HG02642 (cell line): ENCODE measurements around the gene ELOVL5.
A peak's percentile ranks its signal among the peaks of the same experiment; 100 is the strongest.
"Not testable (repeated sequence)": the region's sequence is repeated elsewhere in the genome, so short reads cannot be mapped to it uniquely, and the experiment has no call there.

Experiments
- ATAC-seq: cut with Tn5 transposase; IDR thresholded peaks from one replicate; pipeline ENCODE4 v1.9.1; 2021; ENCODE audit warnings: mild to moderate bottlenecking; ENCODE audit not compliant: unreplicated experiment, poor library complexity

Gene ELOVL5

GRCh38 chr6:53348371-53349208, at the start of gene ELOVL5:
Gene ELOVL5, minus strand, starts transcription at chr6:53348950. Its CDS starts 53,251 bp downstream, at chr6:53295699.
- ATAC-seq = peak; percentile 79

- no peak for ATAC-seq
Measured at GRCh38 chr6:53397283-53397682, 48.5 kb upstream of the ELOVL5 start.

GRCh38 chr6:53395986-53396385, 47.2 kb upstream of the ELOVL5 start:
- no peak for ATAC-seq

- ATAC-seq = no peak
Measured at GRCh38 chr6:53394704-53395103, 46.0 kb upstream of the ELOVL5 start.

GRCh38 chr6:53391170-53391569, 42.4 kb upstream of the ELOVL5 start:
- no peak for ATAC-seq

GRCh38 chr6:53390010-53390409, 41.3 kb upstream of the ELOVL5 start:
- no peak for ATAC-seq

GRCh38 chr6:53388615-53389014, 39.9 kb upstream of the ELOVL5 start:
- ATAC-seq = not testable (repeated sequence)

- no peak for ATAC-seq
Measured at GRCh38 chr6:53382421-53382820, 33.7 kb upstream of the ELOVL5 start.

GRCh38 chr6:53378208-53378607, 29.5 kb upstream of the ELOVL5 start:
- ATAC-seq = no peak

- ATAC-seq = no peak
Measured at GRCh38 chr6:53377793-53378192, 29.0 kb upstream of the ELOVL5 start.

- ATAC-seq = no peak
Measured at GRCh38 chr6:53377289-53377688, 28.5 kb upstream of the ELOVL5 start.

- no peak for ATAC-seq
Measured at GRCh38 chr6:53376661-53377226, 28.0 kb upstream of the ELOVL5 start.

- no peak for ATAC-seq
Measured at GRCh38 chr6:53375847-53376246, 27.1 kb upstream of the ELOVL5 start.

GRCh38 chr6:53373638-53374037, 24.9 kb upstream of the ELOVL5 start:
- no peak for ATAC-seq

GRCh38 chr6:53369876-53370515, 21.2 kb upstream of the ELOVL5 start:
- ATAC-seq = no peak

GRCh38 chr6:53369051-53369450, 20.3 kb upstream of the ELOVL5 start:
- no peak for ATAC-seq

- no peak for ATAC-seq
Measured at GRCh38 chr6:53366128-53366641, 17.4 kb upstream of the ELOVL5 start.

- no peak for ATAC-seq
Measured at GRCh38 chr6:53363341-53364079, 14.8 kb upstream of the ELOVL5 start.

- no peak for ATAC-seq
Measured at GRCh38 chr6:53361549-53362031, 12.8 kb upstream of the ELOVL5 start.
